Amygdala (tissue), 56 donors: ENCODE data around the gene DTX1.
A peak's percentile ranks its signal among the peaks of the same experiment; 100 is the strongest.
"Not testable (repeated sequence)": the region's sequence is repeated elsewhere in the genome, so short reads cannot be mapped to it uniquely, and the experiment has no call there.

Source experiments
- DNase-seq, 56 donors: peaks; one replicate each; lab custom pipeline; 2025; lab: John Stamatoyannopoulos, UW

The DTX1 gene

DNA sequence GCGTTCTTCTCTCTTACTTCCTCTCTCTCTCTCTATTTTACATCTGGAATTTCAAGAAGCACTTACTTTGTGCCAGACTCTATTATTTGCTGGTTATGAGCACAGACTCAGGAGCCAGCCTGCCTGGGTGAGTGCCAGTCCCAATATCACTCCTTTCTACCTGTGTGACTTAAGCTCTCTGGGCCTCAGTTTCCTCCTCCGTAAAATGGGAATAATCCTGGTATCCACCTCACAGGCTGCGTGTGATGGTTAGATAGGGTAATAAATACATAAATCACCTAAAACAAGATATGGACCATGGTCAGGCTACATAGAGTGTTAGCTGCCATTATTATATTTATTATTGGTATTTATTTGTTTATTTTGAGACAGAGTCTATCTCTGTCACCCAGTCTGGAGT lies 54.7 kb downstream of the DTX1 start:
- no peak for DNase-seq

DNA sequence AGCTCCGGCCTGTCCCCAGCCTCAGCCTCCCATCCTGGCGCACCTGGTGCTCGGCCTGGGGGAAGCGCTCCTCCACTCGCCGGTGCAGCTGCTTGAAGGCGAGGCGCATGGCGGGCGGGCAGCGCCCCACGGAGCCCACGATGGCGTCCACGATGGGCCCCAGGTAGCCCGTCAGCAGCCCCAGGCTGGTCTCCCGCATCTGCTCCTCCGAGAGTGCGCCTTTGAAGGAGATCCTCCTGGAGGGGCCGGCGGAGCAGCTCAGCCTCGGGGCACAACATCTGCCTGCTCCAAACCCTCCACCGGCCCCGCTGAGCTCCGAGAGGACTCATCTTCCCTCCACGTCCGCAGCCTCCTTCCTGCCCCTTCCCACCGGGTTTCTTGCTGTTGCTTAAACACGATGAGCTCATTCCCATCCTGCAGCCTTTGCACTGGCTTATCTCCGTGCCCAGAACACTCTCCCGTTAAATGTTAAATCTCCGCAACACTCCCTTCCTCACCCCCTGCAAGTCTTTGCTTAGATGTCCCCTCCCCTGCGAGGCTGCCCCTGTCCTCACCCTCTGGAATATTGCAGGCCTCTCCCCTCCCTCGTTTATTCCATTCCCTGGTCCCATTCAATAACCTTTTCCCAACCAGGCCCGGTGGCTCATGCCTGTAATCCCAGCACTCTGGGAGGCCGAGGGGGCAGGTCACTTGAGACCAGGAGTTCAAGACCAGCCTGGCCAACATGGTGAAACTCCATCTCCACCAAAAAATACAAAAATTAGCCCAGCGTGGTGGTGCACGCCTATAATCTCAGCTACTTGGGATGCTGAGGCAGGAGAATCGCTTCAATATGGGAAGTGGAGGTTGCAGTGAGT lies 55.7 kb downstream of the DTX1 start:
- no peak for DNase-seq

DNA sequence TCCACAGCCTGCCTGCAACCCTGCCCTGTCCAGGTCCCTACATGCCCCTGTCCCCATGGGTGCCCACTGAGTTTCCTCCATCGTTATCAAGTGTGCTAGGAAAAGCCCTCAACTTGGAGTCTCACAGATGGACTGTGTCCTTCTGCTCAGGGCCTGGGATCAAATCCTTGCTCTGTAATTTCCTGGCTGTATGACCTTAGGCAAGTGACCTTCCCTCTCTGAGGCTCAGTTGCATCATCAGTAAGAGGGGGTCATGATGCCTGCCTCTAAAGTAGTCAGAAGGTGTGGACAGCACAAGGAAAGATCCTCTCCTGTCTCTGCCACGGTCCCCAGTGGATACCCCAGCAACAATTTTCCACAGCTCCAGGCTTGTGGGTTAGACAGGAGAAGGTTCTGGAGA lies 56.9 kb downstream of the DTX1 start:
- no peak for DNase-seq

DNA sequence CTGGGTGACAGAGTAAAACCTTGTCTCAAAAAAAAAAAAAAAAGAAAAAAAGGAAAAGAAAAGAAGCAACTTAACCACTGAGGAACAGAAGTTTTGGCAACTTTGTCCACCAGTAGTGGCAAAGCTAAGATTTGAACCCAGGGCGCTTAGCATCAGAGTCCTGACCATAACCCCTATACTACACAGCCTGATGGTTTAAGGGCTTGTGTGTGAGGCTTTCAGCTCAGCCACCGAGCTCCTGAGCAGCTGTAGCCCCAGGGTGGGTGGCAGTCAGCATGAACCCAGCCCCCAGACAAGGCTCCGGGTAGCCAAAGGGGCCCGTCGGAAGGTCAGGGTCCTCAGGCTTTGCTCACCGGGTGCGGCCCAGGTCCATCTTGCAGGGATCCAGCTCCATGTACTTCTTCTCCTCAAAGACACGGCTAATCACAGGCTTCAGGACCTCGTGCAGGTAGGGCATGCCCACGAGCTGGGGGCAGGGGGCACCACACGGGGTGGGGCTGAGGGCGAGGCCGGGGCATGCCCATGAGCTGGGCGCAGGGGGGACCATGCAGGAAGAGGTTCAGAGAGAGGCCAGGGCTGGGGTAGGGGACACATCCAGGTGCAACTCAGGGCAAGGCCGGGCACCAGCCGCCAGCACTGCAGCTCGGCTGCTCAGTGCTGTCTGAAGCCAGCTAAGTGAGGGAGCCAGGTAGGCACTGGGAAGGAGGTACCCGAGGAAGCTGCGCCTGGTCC lies 58.1 kb downstream of the DTX1 start:
- DNase-seq, result no peak

DNA sequence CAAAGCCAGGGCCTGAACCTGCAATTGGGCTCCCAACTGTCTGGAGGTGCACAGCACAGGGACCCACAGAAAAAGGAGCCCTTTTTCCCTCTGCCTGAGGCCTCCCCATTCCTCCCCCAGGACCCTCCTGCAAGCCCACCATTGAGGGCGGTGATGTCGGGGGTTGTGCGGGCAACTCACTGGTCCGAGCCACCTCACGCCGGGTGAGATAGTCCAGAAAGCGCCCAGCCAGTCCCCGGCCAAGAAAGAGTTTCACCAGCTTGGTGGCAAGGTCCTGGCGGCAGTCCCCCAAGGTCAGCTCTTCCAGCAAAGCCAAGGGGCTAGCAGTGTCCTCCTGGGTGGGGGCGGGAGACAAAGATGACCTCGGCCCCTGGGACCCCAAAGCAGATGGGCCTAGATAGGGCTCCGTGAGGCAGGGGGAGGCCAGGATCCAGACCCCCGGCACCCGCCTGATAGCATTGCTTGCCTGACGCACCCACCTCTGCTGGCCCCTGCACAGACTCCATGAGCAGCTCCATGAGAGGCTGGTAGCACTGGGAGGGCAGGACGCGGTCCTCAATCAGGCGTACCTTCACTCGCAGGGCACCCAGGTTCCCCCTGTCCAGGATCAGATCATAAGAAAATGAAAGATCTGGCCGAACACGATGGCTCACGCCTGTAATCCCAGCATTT lies 59.1 kb downstream of the DTX1 start:
- no peak for DNase-seq

DNA sequence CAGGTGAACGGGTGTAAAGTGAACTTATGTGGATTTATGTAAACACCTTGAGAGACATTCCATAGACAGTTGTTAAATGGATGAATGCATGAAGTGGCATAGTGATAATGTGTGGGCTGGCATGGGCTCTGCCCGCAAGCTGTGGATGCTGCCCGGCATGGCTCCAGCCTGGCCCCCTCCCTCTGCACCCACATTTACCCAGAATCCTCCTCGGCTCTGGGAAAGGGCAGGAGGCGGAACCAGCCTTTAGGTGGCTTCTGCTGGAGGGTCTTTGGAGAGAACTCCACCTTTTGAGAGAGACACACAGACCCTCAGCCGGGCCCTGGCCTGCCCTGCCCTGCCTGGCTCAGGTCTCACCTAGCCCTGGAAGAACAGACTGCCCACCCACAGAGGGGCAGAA lies 60.3 kb downstream of the DTX1 start:
- DNase-seq, result peak in 11 of 56 donors; percentile 22 to 62 (median 36)

DNA sequence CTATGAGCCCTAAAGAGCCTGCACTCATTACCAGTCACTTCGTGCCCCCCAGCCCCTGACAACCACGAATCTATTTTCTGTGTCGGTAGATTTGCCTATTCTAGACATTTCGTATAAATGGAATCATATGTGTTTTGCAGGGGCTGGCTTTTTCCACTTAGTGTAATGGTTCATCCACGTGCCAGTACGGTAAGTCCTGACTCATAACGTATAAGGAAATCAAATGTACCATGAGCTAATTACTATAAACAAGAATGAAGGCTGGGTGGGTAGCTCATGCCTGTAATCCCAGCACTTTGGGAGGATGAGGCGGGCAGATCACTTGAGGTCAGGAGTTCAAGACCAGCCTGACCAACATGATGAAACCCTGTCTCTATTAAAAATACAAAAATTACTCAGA lies 61.2 kb downstream of the DTX1 start:
- DNase-seq, result not testable (repeated sequence)

DNA sequence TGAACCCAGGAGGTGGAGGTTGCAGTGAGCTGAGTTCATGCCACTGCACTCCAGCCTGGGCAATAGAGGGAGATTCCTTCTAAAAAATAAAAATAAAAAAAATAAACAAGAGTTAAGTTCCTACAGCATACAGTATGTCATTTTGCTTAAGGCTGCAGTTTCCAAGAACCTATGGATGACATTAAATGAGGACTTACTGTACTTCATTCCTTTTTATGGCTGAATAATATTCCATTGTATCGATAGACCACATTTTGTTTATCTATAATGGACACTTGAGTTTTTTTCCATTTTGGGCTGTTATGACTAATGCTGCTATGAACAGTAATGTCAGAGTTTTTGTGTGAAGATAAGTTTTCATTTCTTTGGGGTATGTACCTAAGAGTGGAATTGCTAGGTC lies 61.6 kb downstream of the DTX1 start:
- no peak for DNase-seq

DNA sequence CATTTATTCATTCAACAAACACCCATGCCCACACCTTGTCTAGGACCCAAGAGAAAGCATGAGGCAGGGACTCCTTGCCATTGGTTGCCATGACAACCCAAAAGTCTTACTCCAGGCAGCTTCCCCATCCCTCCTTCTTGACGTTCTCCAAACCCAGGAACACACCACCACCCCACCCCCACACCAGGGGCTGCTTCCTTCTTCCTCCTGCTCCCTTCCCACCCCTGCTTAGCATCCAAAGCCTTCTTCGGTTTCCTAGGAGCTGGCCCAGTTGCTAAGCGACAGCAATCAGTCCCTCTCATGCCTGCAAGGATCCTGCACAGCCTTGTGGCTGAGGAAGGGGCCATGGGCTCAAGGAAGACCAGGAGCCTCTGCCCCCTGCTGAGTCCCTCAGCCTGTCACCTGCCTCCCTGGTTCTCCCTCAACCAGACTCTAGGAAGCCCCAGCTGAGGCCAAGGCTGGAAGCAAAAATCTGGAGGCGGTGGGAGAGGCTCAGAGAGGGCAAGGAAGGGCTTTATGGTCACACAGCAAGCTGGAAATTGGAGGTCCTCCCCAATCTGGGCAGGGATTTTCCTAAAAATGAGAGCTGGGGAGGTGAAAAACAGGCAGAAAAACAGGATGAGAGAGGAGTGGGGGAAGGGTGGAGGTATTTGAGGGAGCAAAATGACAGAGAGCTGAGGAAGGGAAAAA lies 63.6 kb downstream of the DTX1 start:
- DNase-seq, result peak in 35 of 56 donors; percentile 13 to 82 (median 51)

DNA sequence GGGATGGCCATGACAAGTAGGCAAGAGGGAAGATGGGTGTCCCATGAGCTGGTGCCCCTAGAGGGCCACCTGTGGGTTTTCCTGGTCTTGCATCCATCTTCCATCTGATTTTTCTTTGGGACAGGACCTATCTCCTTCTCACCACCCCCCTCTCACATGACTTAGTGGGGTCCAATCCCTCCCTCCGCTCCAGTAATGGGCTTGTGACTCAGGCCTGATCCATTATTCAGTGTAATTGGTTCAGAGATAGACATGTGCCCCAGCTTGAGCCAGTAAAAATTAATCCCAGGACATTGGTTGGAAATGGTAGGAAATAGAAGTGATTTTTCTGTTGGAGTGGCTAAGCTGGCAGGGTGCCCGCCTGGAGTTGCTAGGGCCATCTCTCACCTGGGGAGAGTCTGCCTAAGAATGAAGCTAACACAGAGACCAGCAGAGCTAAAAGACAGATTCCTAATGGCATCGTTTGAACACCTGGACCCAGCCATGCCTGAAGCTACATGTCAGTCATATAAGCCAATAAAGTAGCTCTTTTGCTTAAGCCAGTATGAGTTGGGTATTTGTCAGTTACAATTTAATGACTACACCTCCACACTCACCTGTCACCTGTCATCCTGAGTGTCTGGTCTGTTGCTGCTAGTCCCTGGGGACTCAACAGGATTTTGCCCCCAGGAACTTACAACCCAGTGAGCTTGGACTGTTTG lies 64.3 kb downstream of the DTX1 start:
- peak in 4 of 56 donors; percentile 7 to 48 (median 20) for DNase-seq

DNA sequence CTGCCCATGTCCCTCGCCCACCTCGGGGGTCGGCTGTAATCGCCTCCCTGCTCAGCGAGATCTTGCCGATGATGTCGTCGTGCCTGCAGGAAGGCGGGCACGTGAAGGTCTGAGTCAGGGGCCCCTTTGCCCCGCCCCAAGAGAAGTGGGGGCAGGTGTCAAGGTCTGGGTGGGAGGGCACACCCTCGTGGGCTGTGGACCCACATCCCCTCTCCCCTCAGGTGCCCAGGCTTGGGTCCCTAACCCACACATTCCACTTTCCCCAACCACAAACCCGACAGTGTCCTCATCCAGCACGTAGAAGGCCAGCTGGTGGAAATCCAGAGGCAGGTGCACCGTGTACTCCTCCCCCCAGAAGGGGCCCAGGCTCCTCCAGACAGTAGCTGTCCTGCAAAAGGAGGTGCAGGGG lies 71.3 kb downstream of the DTX1 start:
- DNase-seq, result no peak

DNA sequence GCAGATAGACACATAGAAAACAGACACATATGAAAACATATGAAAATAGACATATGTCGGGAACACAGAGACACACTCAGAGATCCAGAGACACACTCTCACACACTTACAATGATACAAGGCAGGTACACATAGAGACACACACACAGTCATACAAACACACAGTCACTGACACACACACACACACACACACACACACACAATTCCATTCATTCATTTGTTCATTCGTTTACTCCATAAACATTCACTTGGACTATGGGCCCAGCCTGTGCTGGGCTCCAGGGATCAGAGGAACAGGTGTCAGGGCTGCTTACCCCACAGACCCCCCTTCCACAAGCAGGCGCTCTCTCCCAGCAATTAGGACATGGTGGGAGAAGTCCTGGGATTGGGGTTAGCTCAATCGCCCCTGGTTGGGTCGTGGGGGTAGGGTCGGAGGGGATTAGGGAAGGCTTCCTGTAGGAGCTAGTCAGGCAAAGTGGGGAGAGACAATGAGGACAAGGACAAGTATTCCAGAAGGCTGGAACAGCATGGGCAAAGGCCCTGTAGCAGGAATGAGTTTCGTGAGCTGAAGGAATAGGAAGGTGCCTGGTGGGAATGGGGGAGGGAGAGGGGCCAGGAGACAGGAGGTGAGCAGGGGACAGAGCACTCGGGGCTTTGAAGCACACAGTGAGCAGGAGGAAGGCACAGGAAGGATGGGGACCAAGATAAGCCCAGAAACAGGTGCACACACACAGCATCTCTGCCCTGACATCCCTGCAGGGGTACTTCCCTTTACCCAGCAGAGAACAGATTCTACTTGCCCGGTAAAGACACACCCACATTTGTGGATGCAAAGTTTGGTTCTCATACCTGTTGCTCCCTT lies 72.5 kb downstream of the DTX1 start:
- no peak for DNase-seq

DNA sequence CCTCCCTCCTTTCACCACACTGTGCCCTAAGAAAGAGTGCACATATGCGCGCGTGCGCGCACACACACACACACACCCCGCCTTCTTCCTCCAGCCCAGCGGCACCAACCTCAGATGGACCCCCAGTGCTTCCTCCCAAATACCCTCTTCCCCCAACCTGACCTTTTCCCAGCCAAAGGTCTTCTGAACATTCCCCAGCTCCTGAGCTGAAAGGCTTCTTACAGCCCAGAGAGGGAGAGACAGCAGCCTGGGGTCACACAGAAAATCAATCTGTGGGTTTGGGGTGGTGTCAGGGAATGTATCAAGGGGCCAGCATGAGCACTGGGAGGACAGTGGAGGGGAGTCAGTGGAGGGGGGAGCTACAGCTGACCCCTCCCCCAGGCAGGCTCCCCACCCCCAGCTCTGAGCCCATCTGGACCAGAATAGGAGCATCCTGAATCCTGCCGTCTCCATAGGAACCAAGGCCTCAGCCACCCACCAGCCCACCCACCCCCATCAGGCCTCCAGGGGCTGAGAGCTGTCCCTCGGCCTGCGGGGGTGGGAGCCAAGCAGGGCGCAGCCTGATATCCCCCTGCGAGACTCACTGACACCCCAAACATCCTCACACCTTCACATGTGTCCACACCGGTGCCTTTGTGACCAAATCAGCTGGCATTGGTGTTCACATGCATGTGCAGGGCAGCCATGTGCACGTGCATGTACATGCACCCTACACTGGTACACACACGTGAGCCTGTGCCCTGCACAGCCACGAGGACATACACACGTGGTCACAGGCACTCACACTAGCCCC lies 73.3 kb downstream of the DTX1 start:
- no peak for DNase-seq

DNA sequence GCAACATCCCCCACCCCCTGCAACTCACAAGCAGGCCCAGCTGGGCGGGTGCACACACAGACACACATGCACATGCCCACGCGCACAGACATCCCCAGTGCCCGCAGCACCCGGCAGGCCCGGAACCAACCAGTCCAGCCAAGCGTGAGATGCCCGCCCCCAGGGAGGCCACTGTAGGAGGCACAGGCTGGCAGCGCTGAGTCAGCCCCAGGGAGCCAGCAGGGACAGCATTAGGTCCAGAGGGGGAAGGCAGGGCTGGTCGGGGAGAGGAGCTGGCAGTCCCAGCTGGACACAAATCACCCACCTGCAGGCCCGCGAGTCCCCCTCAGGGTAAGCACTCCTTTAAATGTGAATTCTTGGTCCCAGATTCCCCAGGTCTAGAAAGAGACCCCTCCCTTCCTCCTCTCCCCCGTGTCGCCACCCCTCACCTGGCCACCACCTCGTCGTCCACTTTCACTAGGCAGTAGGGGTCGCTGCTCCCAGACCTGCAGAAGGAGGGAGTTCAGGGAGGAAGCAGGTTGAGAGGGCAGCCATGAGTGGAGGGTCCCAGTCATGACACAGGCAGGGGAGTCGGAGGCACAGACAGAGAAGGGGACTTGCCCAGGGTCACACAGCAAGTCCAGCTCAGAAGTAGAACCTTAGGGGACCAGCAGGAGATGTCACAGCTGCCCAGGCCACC lies 74.1 kb downstream of the DTX1 start:
- DNase-seq, result peak in 50 of 56 donors; percentile 11 to 86 (median 59)

DNA sequence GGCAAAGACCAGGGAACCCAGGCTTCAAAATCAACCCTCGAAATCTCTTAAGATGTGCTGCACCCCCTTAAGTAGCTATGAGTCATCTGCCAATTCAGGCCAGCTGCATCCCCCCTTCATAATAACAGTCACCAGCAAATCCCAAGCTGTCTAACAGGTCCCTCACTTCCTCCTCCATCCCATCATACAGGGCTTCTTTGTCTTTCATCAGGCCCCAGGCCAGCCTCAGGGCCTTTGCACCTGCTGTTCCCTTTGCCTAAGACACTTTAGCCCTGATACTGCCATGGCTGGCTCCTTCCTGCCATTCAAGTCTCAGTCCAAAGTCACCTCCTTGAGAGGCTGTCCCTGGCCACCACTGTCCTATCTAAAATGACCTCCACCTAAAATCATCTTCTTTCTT lies 75.0 kb downstream of the DTX1 start:
- peak in 4 of 56 donors; percentile 17 to 37 (median 32) for DNase-seq

DNA sequence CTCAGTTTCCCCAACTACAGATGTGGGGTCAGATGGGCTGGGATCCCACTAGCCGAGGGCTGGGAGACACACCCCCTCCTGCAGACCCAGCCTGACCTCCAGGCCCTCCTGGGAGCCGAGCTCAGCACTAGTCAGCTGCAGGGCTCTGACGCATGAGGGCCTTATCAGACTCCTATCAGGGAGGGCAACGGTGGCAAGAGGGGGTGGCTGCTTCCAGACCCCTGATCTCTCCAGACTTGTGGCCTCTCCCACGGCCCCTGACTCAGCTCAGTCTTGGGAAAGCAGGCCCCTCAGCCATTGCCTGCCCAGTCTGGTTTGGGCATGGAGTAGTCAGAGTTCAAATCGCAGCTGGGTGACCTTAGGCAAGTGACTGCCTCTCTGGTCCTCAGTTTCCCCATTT lies 76.5 kb downstream of the DTX1 start:
- DNase-seq, result no peak

DNA sequence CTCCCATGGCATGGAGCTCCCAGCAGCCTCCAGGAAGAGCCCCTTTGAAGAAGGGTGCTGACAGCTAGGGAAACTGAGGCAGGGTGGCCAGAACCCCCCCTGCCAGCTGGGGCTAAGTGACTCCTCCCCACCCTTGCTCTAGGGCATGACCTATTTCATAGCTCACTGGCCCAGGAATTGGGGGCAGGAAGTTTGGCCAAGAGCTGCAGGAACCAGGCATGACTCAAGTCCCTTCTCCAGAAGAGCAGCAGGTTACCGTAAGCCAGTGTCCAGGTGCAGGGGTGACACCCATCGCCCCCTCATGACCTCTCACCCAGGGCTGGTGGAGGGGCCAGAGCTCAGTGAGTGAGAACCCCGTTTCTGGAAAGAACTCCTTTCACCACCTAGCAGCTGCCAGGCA lies 77.1 kb downstream of the DTX1 start:
- DNase-seq, result no peak

DNA sequence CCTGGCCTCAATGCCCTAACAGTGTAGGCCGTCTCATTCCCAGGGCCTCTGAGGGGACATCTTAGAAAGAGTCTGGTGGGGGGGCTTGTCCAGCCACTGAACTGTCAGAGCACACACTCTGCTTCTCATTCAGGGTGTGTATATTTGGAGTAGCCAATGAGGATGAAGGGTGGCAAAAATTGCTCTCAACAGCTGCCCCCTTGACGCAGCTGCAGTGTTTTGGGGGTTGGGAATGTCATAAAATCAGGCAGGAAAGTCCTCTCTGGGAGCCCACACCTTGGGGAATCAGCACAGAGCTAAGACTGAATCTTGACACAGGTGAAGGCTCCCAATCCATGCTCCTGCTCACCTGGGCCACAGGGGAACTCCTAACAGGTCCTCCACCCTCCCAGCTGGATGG lies 77.5 kb downstream of the DTX1 start:
- DNase-seq, result peak in 1 of 56 donors; percentile 34
